ENCODE measurements around the gene FXN.

GRCh38 chr9:69149321-69149807, 113.8 kb downstream of the FXN start:
- no peak for TF ChIP-seq EZH2 (IDR thresholded peaks at IDR 0.05; ENCODE audit: insufficient read depth, poor library complexity, severe bottlenecking)
- TF ChIP-seq EZH2phosphoT487 (IDR thresholded peaks at IDR 0.05; ENCODE audit: insufficient read depth, low read depth) = no peak
